Karpas-422 (cell line): ENCODE measurements around the gene SLC25A31. TPM values are rescaled to one million over a fixed set of nuclear protein-coding genes. Genes with fewer than 3 reads are reported as not detected.

Experiments
- DNase-seq: peaks from one replicate; pipeline ENCODE4 v3.0.0-alpha.2; 2015
- H2AFZ ChIP-seq: fragments of 200-600 bp; sonication (generic); 2 replicates; pipeline ENCODE4 v1.6.1; 2014; ENCODE audit warnings: antibody characterized with exemption, low read length, mixed read lengths
- H3K27ac ChIP-seq: fragments of 200-600 bp; sonication (generic); 2 replicates; pipeline ENCODE4 v1.5.1; 2014; ENCODE audit warnings: mild to moderate bottlenecking, low read length, moderate library complexity
- H3K27me3 ChIP-seq: fragments of 200-600 bp; sonication (generic); 2 replicates; pipeline ENCODE4 v1.6.1; 2014; ENCODE audit warnings: low read length, mixed read lengths
- H3K36me3 ChIP-seq: fragments of 200-600 bp; sonication (generic); 2 replicates; pipeline ENCODE4 v1.6.1; 2014; ENCODE audit warnings: low read length, mixed read lengths; ENCODE audit not compliant: insufficient read depth
- H3K4me1 ChIP-seq: fragments of 200-600 bp; sonication (generic); 2 replicates; pipeline ENCODE4 v1.6.1; 2014; ENCODE audit warnings: mild to moderate bottlenecking, low read length, mixed read lengths
- H3K4me2 ChIP-seq: fragments of 200-600 bp; sonication (generic); 2 replicates; pipeline ENCODE4 v1.6.1; 2014; ENCODE audit warnings: low read length, low read depth, mild to moderate bottlenecking; ENCODE audit not compliant: poor library complexity, severe bottlenecking
- H3K4me3 ChIP-seq: fragments of 200-600 bp; sonication (generic); 2 replicates; pipeline ENCODE4 v1.5.1; 2014; ENCODE audit warnings: mild to moderate bottlenecking, antibody characterized with exemption, low read length, mixed read lengths
- H3K79me2 ChIP-seq: fragments of 200-600 bp; sonication (generic); 2 replicates; pipeline ENCODE4 v1.6.1; 2014; ENCODE audit warnings: mild to moderate bottlenecking, low read length, mixed read lengths
- H3K9ac ChIP-seq: fragments of 200-600 bp; sonication (generic); 2 replicates; pipeline ENCODE4 v1.6.0; 2014; ENCODE audit warnings: low read length
- H3K9me2 ChIP-seq: fragments of 200-600 bp; sonication (generic), shearing (Covaris generic); replicated peaks from 2 replicates; pipeline ENCODE4 v1.6.0; 2014; ENCODE audit warnings: mild to moderate bottlenecking, low read length, moderate library complexity; ENCODE audit not compliant: insufficient read depth
- H3K9me3 ChIP-seq: fragments of 300-700, 200-600 bp; sonication (generic); 2 replicates; pipeline ENCODE4 v1.6.1; 2014; ENCODE audit warnings: low read length, mixed read lengths
- H4K20me1 ChIP-seq: fragments of 200-600 bp; sonication (generic); 2 replicates; pipeline ENCODE4 v1.6.1; 2014; ENCODE audit warnings: mild to moderate bottlenecking, antibody characterized with exemption, low read length, low read depth; ENCODE audit not compliant: insufficient read depth
- total RNA-seq: library from RNA; depleted of rRNA; stranded (reverse); fragments of >200 nt; shearing (Covaris generic); gene quantifications from 2 replicates; pipeline ENCODE4 v1.2.3, GENCODE V29; 2014; ENCODE audit warnings: low replicate concordance; rRNA removed

The SLC25A31 gene
- total RNA-seq, 1 experiment from 2014 or later: not detected

DNA sequence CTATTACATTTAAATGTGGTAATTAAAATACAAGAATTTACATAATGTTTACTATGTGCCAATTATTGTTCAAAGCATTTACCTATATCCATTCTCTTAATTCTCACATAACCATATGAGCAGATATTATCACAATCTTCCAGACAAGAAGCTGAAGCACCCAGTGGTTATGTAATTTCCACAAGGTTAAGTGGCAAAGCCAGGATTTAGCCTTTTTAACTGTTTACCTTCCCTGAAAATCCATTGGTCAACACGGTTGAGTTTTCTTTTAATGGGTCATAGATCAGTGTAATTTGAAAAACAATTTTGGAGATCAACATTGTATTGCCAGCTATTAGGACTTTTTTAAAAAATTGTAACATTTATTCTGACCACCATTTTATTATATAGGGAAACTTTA, 63.3 kb downstream of the SLC25A31 start:
- no peaks in the 10 kb centered on the region for H3K27me3 ChIP-seq

DNA sequence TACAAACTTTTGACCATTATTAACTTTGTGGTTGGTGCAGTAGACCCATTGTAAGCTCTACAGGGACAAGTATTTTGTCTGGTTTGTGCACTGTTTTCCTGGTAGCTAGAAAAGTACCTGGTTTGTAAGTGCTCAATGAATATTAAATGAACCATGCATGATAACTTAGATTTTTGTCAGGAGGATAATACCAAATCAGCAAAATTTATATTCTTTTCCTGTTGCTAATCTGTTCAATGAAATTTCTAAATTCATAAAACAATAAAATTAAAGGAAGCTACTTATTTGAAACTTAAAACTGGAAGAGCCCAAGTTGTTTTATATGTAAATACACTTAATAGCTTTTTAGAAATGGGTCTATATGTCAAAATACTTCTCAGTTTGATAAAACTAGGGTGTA, 69.5 kb downstream of the SLC25A31 start:
- Histone ChIP-seq H3K4me2 (no peak overlapping the region), H3K27me3 (no peaks in the 10 kb centered on the region), H3K9me3 (no peaks in the 10 kb centered on the region), H3K27ac (no peak overlapping the region), H4K20me1 (no peaks in the 10 kb centered on the region), H3K9me2 (no peaks in the 10 kb centered on the region), H3K36me3 (no peaks in the 10 kb centered on the region), H3K9ac (no peak overlapping the region), H3K4me1 (no peaks in the 10 kb centered on the region), H3K79me2 (no peaks in the 10 kb centered on the region), H3K4me3 (no peak overlapping the region), H2AFZ (no peak overlapping the region)
- no peak for DNase-seq

More for the DNA sequence above, 63.3 kb downstream of the SLC25A31 start:
- no peak overlapping the region for H3K4me2 ChIP-seq
- H3K9me3 ChIP-seq: no peaks in the 10 kb centered on the region
- H3K27ac ChIP-seq: no peak overlapping the region
- H3K36me3 ChIP-seq: no peaks in the 10 kb centered on the region
- no peak overlapping the region for H2AFZ ChIP-seq
- no peaks in the 10 kb centered on the region for H3K4me1 ChIP-seq
- no peaks in the 10 kb centered on the region for H4K20me1 ChIP-seq
- H3K9ac ChIP-seq: no peak overlapping the region
- no peak for DNase-seq
- no peaks in the 10 kb centered on the region for H3K9me2 ChIP-seq
- H3K4me3 ChIP-seq: no peak overlapping the region
- H3K79me2 ChIP-seq: no peaks in the 10 kb centered on the region

DNA sequence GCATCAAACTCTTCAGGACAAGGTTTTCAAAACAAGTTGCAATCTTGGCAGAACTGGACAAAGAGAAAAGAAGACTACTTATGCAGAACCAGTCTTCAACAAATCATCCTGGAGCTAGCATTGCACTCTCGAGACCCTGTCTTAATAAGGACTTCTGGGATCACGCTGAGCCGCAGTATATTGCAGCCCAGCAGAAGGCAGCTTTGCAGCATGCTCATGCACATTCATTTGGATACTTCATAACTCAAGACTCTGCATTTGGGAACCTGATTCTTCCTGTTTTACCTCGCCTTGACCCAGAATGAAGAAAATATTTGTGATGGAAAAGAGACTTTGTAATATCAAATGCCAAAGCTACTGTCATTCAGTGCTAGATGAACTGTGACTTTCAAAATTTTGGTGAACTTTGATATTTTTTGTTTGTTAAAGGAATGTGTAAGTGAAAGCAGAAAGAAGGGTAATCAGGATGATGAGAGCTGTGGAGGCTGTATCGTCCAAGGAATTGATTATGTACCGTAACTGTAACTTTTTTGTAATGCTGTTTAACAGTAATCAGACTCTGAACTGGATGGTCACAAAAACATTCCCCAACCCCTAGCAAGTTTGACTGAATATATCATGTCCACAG, 79.1 kb downstream of the SLC25A31 start:
- Histone ChIP-seq H4K20me1 (no peaks in the 10 kb centered on the region), H3K79me2 (no peaks in the 10 kb centered on the region), H3K9me2 (no peaks in the 10 kb centered on the region), H3K27ac (no peak overlapping the region), H3K4me3 (no peak overlapping the region), H3K27me3 (no peaks in the 10 kb centered on the region), H3K36me3 (no peaks in the 10 kb centered on the region), H2AFZ (no peak overlapping the region), H3K9ac (no peak overlapping the region), H3K9me3 (no peaks in the 10 kb centered on the region), H3K4me2 (no peak overlapping the region), H3K4me1 (no peaks in the 10 kb centered on the region)
- DNase-seq: peak; percentile 48

DNA sequence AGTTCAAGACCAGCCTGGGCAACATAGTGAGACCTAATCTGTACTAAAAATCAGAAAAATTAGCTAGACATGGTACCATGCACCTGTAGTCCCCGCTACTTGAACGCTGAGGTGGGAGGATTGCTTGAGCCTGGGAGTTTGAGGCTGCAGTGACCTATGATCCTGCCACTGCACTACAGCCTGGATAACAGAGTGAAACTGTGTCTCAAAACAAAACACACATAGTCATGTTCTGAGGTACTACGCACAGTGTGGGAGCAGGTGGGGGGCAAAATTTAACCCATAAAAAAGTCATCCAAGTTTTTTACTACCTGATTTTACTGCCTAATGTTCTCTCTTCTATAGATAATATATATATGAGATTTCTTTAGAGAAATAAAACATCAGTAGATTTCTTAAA, 80.4 kb downstream of the SLC25A31 start:
- H3K4me2 ChIP-seq: no peak overlapping the region
- no peak overlapping the region for H3K4me3 ChIP-seq
- H4K20me1 ChIP-seq: no peaks in the 10 kb centered on the region
- H3K9me2 ChIP-seq: no peaks in the 10 kb centered on the region
- H2AFZ ChIP-seq: no peak overlapping the region
- H3K9me3 ChIP-seq: no peaks in the 10 kb centered on the region
- no peaks in the 10 kb centered on the region for H3K79me2 ChIP-seq
- DNase-seq: no peak
- no peak overlapping the region for H3K27ac ChIP-seq
- no peaks in the 10 kb centered on the region for H3K36me3 ChIP-seq
- no peak overlapping the region for H3K9ac ChIP-seq
- H3K27me3 ChIP-seq: no peaks in the 10 kb centered on the region
- no peaks in the 10 kb centered on the region for H3K4me1 ChIP-seq

DNA sequence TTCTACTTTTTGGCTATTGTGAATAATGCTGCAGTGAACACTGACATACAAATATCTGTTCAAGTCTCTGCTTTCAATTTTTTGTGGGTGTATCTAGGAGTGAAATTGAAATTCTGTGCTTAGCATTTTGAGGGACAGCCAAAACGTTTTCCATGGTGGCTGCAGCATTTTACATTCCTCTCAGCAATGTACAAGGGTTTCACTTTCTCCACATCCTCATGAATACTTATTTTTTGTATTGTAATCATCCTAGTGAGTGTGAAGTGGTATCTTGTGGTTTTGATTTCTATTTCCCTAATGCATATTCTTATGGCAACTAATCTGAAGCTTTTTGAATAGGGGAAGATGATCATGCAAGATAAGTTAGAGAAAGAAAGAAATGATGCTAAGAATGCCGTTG, 92.2 kb downstream of the SLC25A31 start:
- no peak overlapping the region for H3K4me2 ChIP-seq
- H3K9ac ChIP-seq: no peak overlapping the region

More for the DNA sequence above, 92.2 kb downstream of the SLC25A31 start:
- Histone ChIP-seq H4K20me1 (no peaks in the 10 kb centered on the region), H3K27me3 (no peaks in the 10 kb centered on the region), H3K9me2 (no peaks in the 10 kb centered on the region), H3K4me3 (no peak overlapping the region), H3K4me1 (peaks cover 29% of the 10 kb centered on the region), H3K9me3 (no peaks in the 10 kb centered on the region), H3K27ac (no peak overlapping the region), H3K79me2 (no peaks in the 10 kb centered on the region), H3K36me3 (no peaks in the 10 kb centered on the region), H2AFZ (no peak overlapping the region)
- DNase-seq: no peak

Other genes with a start within 250 kb of the SLC25A31 start
- gene INTU, start 97.4 kb upstream of the SLC25A31 start, total RNA-seq: under 0.01 TPM in 1 of 2 replicates, not detected in the other
- gene HSPA4L, start 51.9 kb downstream of the SLC25A31 start, total RNA-seq: 0.40 and 1.9 TPM in 2 replicates
- gene PLK4, start 150.5 kb downstream of the SLC25A31 start, total RNA-seq: 31.2 and 68.1 TPM in 2 replicates
- 57.2 and 99.5 TPM in 2 replicates for gene MFSD8, start 234.8 kb downstream of the SLC25A31 start, total RNA-seq
- gene ABHD18, start 235.0 kb downstream of the SLC25A31 start, total RNA-seq: 15.6 and 36.6 TPM in 2 replicates